Measurements from ENCODE around the gene FBN1. TPM values are rescaled to one million over a fixed set of nuclear protein-coding genes. Genes with fewer than 3 reads are reported as not detected.

Gene FBN1
- total RNA-seq, 1 donor from 2014 or later = 78.8 TPM

GRCh38 chr15:48481802-48482201 lies 163.7 kb downstream of the FBN1 start:
- Mint-ChIP-seq H3K9me3 (no peaks in the 10 kb centered on the region), H3K4me1 (no peaks in the 10 kb centered on the region), H3K27ac (no peak overlapping the region), H3K36me3 (peaks cover 14% of the 10 kb centered on the region), H3K27me3 (ENCODE audit: insufficient read depth, low read depth) (no peaks in the 10 kb centered on the region), H3K4me3 (no peak overlapping the region)
- H3K9ac ChIP-seq = no peak overlapping the region
- H3K27ac ChIP-seq = no peak overlapping the region
- no peaks in the 10 kb centered on the region for H3F3A ChIP-seq (ENCODE audit: low read depth)
- H4K20me1 ChIP-seq (ENCODE audit: low read depth) = no peaks in the 10 kb centered on the region
- no peak overlapping the region for H2AFZ ChIP-seq (replicated peaks)
- TF ChIP-seq EZH2phosphoT487 (IDR thresholded peaks at IDR 0.05) (no peak), CTCF (IDR thresholded peaks at IDR 0.05) (no peak), EZH2 (IDR thresholded peaks at IDR 0.05) (no peak)
- H3K4me2 ChIP-seq = no peak overlapping the region
- no peaks in the 10 kb centered on the region for H3K27me3 ChIP-seq
- no peaks in the 10 kb centered on the region for H3K9me3 ChIP-seq (ENCODE audit: low read depth)
- no peaks in the 10 kb centered on the region for H3K79me2 ChIP-seq (ENCODE audit: low read depth)
- DNase-seq (ENCODE audit: low spot score) = no peak
- H3K4me1 ChIP-seq = peaks cover 8% of the 10 kb centered on the region
- no peak overlapping the region for H3K4me3 ChIP-seq
- peaks cover 3% of the 10 kb centered on the region for H3K36me3 ChIP-seq

DNA sequence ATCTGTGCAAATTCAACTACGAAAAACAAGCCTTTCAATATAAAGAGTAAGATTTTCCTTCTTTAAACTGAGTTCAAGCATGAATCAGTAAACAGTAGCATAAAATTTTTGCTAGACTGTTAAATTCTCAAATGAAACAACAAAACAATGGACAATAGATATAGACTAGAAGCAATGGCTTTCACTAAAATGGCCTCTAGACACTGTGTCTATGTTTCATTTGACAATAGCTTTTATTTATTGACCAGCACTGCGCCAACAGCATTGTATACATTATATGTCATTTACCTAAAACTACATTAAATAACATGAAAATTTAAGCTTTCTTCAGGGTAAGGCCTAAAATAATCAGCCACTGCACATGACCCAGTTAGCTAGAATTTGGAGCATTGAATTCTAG lies 165.8 kb downstream of the FBN1 start:
- H3K4me1 ChIP-seq = peaks cover 8% of the 10 kb centered on the region
- H3F3A ChIP-seq (ENCODE audit: low read depth) = no peaks in the 10 kb centered on the region
- DNase-seq (ENCODE audit: low spot score) = no peak
- Mint-ChIP-seq H3K4me1 (no peaks in the 10 kb centered on the region), H3K4me3 (no peak overlapping the region), H3K27me3 (ENCODE audit: insufficient read depth, low read depth) (no peaks in the 10 kb centered on the region), H3K9me3 (no peaks in the 10 kb centered on the region), H3K27ac (no peak overlapping the region), H3K36me3 (peaks cover 11% of the 10 kb centered on the region)
- no peaks in the 10 kb centered on the region for H3K27me3 ChIP-seq
- H3K36me3 ChIP-seq = peaks cover 3% of the 10 kb centered on the region
- H2AFZ ChIP-seq (replicated peaks) = no peak overlapping the region
- H3K9me3 ChIP-seq (ENCODE audit: low read depth) = no peaks in the 10 kb centered on the region
- no peak overlapping the region for H3K27ac ChIP-seq
- no peaks in the 10 kb centered on the region for H4K20me1 ChIP-seq (ENCODE audit: low read depth)
- no peak overlapping the region for H3K9ac ChIP-seq
- H3K4me2 ChIP-seq = no peak overlapping the region
- TF ChIP-seq CTCF (IDR thresholded peaks at IDR 0.05) = no peak
- TF ChIP-seq EZH2 (IDR thresholded peaks at IDR 0.05) = no peak
- TF ChIP-seq EZH2phosphoT487 (IDR thresholded peaks at IDR 0.05) = no peak
- no peak overlapping the region for H3K4me3 ChIP-seq
- H3K79me2 ChIP-seq (ENCODE audit: low read depth) = no peaks in the 10 kb centered on the region

GRCh38 chr15:48478581-48478980 lies 166.9 kb downstream of the FBN1 start:
- H3K4me3 ChIP-seq = no peak overlapping the region
- no peak overlapping the region for H3K9ac ChIP-seq
- H2AFZ ChIP-seq (replicated peaks) = no peak overlapping the region
- H3F3A ChIP-seq (ENCODE audit: low read depth) = no peaks in the 10 kb centered on the region
- no peaks in the 10 kb centered on the region for H3K9me3 Mint-ChIP-seq
- H3K4me1 ChIP-seq = peaks cover 8% of the 10 kb centered on the region
- peaks cover 8% of the 10 kb centered on the region for H3K36me3 Mint-ChIP-seq
- H3K27me3 ChIP-seq = no peaks in the 10 kb centered on the region
- H3K4me3 Mint-ChIP-seq = no peak overlapping the region
- no peaks in the 10 kb centered on the region for H3K79me2 ChIP-seq (ENCODE audit: low read depth)
- no peak overlapping the region for H3K27ac ChIP-seq
- H3K4me2 ChIP-seq = no peak overlapping the region
- H3K9me3 ChIP-seq (ENCODE audit: low read depth) = no peaks in the 10 kb centered on the region
- H3K36me3 ChIP-seq = peaks cover 3% of the 10 kb centered on the region
- H3K27me3 Mint-ChIP-seq (ENCODE audit: insufficient read depth, low read depth) = no peaks in the 10 kb centered on the region
- no peak overlapping the region for H3K27ac Mint-ChIP-seq
- H3K4me1 Mint-ChIP-seq = no peaks in the 10 kb centered on the region
- no peaks in the 10 kb centered on the region for H4K20me1 ChIP-seq (ENCODE audit: low read depth)
- no peak for TF ChIP-seq EZH2phosphoT487 (IDR thresholded peaks at IDR 0.05)
- no peak for TF ChIP-seq CTCF (IDR thresholded peaks at IDR 0.05)
- no peak for TF ChIP-seq EZH2 (IDR thresholded peaks at IDR 0.05)
- no peak for DNase-seq (ENCODE audit: low spot score)

All from neural progenitor cell (in vitro differentiated cells).